A673 (cell line): ENCODE results near the gene ITCH. TPM values are rescaled to one million over a fixed set of nuclear protein-coding genes. Genes with fewer than 3 reads are reported as not detected.

Experiments used
- BruUV-seq: library from RNA; stranded (reverse); fragments of 400-500 nt; replicated peaks from 2 replicates; lab custom pipeline; 2021; lab: Mats Ljungman, UMichigan
- CTCF ChIA-PET: fragments of 300-600 bp; sonication (Branson Sonifier 250); formaldehyde crosslinking; loops from one replicate; lab custom pipeline; 2022; ENCODE audit warnings: antibody characterized with exemption; lab: Charles Lee
- POLR2A ChIA-PET: fragments of 300-600 bp; sonication (Branson Sonifier 250); formaldehyde crosslinking; loops from one replicate; lab custom pipeline; 2022; ENCODE audit warnings: antibody characterized with exemption; ENCODE audit not compliant: low non-redundant PET; lab: Charles Lee
- DNase-seq: peaks from one replicate; pipeline ENCODE4 v3.0.0-alpha.2; 2015; ENCODE audit warnings: low spot score
- H3K27ac ChIP-seq: fragments of 200-600 bp; sonication (generic); 2 replicates; pipeline ENCODE4 v1.5.1; 2016; ENCODE audit warnings: mixed run types, low read depth, mild to moderate bottlenecking, mixed read lengths, antibody characterized with exemption, low read length; ENCODE audit not compliant: poor library complexity, severe bottlenecking
- H3K27me3 ChIP-seq: fragments of 200-600 bp; sonication (generic); replicated peaks from 2 replicates; pipeline ENCODE4 v1.6.1; 2017; ENCODE audit warnings: mixed run types, low read depth, mild to moderate bottlenecking, mixed read lengths, antibody characterized with exemption, low read length; ENCODE audit not compliant: insufficient read depth, poor library complexity
- H3K36me3 ChIP-seq: fragments of 200-600 bp; sonication (generic); 2 replicates; pipeline ENCODE4 v1.6.1; 2016; ENCODE audit warnings: mixed run types, mild to moderate bottlenecking, mixed read lengths, antibody characterized with exemption, low read length; ENCODE audit not compliant: insufficient read depth, poor library complexity, severe bottlenecking
- H3K4me1 ChIP-seq: fragments of 200-600 bp; sonication (generic); 2 replicates; pipeline ENCODE4 v1.6.1; 2017; ENCODE audit warnings: mixed run types, mild to moderate bottlenecking, mixed read lengths, antibody characterized with exemption, low read length; ENCODE audit not compliant: insufficient read depth, poor library complexity, severe bottlenecking
- H3K4me3 ChIP-seq: fragments of 200-600 bp; sonication (generic); 2 replicates; pipeline ENCODE4 v1.5.1; 2016; ENCODE audit warnings: low read depth, mixed run types, mild to moderate bottlenecking, mixed read lengths, low read length; ENCODE audit not compliant: poor library complexity, severe bottlenecking
- H3K9me3 ChIP-seq: fragments of 200-600 bp; sonication (generic); 2 replicates; pipeline ENCODE4 v1.6.1; 2016; ENCODE audit warnings: mixed run types, low read depth, mild to moderate bottlenecking, mixed read lengths, antibody characterized with exemption, low read length; ENCODE audit not compliant: poor library complexity, severe bottlenecking
- CTCF ChIP-seq: fragments of 300-800, 200-600 bp; sonication (generic); conservative IDR thresholded peaks from 2 replicates; pipeline ENCODE4 v1.5.1; 2017; ENCODE audit warnings: low read depth, mild to moderate bottlenecking, antibody characterized with exemption, low read length, moderate library complexity, mixed read lengths
- EZH2 ChIP-seq: fragments of 200-600 bp; sonication (generic); IDR thresholded peaks from 2 replicates; pipeline ENCODE4 v1.6.1; 2017; ENCODE audit warnings: borderline replicate concordance, low read depth, mild to moderate bottlenecking, mixed read lengths, antibody characterized with exemption, low read length; ENCODE audit not compliant: poor library complexity, severe bottlenecking
- intact Hi-C: fragments of 100-400 bp; cut with micrococcal nuclease; formaldehyde crosslinking; loops from one replicate; pipeline ENCODE4 v1.10.0; 2022; ENCODE audit not compliant: unreplicated experiment
- total RNA-seq: library from RNA; stranded (reverse); gene quantifications from 2 replicates; pipeline ENCODE4 v1.2.3, GENCODE V29; 2021

Gene ITCH
- total RNA-seq, 1 experiment from 2014 or later = 56.2 TPM

GRCh38 chr20:34449674-34450592 lies 86.9 kb downstream of the ITCH start:
- intact Hi-C loops = no loop called here
- CTCF ChIA-PET = interaction anchor here (1.3 kb wide), 1 partner anchor 137 kb away, joined by 3 read pairs; no protein-coding TSS in a partner anchor
- Histone ChIP-seq H3K4me3 (no peak overlapping the region), H3K9me3 (no peaks in the 10 kb centered on the region), H3K4me1 (no peaks in the 10 kb centered on the region), H3K27me3 (no peaks in the 10 kb centered on the region), H3K27ac (no peak overlapping the region), H3K36me3 (peaks cover 58% of the 10 kb centered on the region)
- no peak for DNase-seq
- POLR2A ChIA-PET = interaction anchor here (0.6 kb wide), 1 partner anchor 15 kb away, joined by 10 read pairs; no protein-coding TSS in a partner anchor
- TF ChIP-seq CTCF (no peak), EZH2 (no peak)
- no TSS peak for BruUV-seq

- Histone ChIP-seq H3K27me3 (no peaks in the 10 kb centered on the region), H3K27ac (no peak overlapping the region), H3K4me1 (no peaks in the 10 kb centered on the region), H3K36me3 (peaks cover 44% of the 10 kb centered on the region), H3K9me3 (no peaks in the 10 kb centered on the region), H3K4me3 (no peak overlapping the region)
- CTCF ChIA-PET = no interaction called here
- TF ChIP-seq CTCF = no peak
- no peak for TF ChIP-seq EZH2
- BruUV-seq = no TSS peak
- DNase-seq = no peak
- intact Hi-C loops = no loop called here
- POLR2A ChIA-PET = no interaction called here
Measured at GRCh38 chr20:34452281-34452982, 89.4 kb downstream of the ITCH start.

- ChIA-PET CTCF (no interaction called here), POLR2A (no interaction called here)
- no peak for DNase-seq
- TF ChIP-seq EZH2 (no peak), CTCF (no peak)
- H3K27me3 ChIP-seq = no peaks in the 10 kb centered on the region
- BruUV-seq = no TSS peak
- H3K4me1 ChIP-seq = no peaks in the 10 kb centered on the region
- no peak overlapping the region for H3K4me3 ChIP-seq
- intact Hi-C loops = no loop called here
- H3K27ac ChIP-seq = no peak overlapping the region
- H3K9me3 ChIP-seq = no peaks in the 10 kb centered on the region
- peaks cover 42% of the 10 kb centered on the region for H3K36me3 ChIP-seq
Measured at GRCh38 chr20:34458631-34459030, 95.6 kb downstream of the ITCH start.
